Uterus (tissue), 4 donors: ENCODE data around the gene PTPRM. TPM values are rescaled to one million over a fixed set of nuclear protein-coding genes. Genes with fewer than 3 reads are reported as not detected.

Source experiments
- DNase-seq, 2 donors: peaks; one replicate each; pipeline ENCODE4 v3.0.0-alpha.2; 2019 to 2020
- H3K27ac ChIP-seq, 2 donors: fragments of 200-600 bp; sonication (generic); 1 replicate in 1 of 2; 2 replicates in 1 of 2; pipeline ENCODE4 v1.5.1; 2016 to 2018
- H3K27me3 ChIP-seq, 2 donors: fragments of 200-600 bp; sonication (generic); one replicate each; pipeline ENCODE4 v1.5.1; 2018 to 2019; ENCODE audit warnings: control low read depth in 1 of 2
- H3K36me3 ChIP-seq, 2 donors: fragments of 200-600 bp; sonication (generic); one replicate each; pipeline ENCODE4 v1.5.1; 2019; ENCODE audit warnings: control low read depth in 1 of 2
- H3K4me1 ChIP-seq, 2 donors: fragments of 200-600 bp; sonication (generic); one replicate each; pipeline ENCODE4 v1.5.1; 2018 to 2019; ENCODE audit warnings: control low read depth in 1 of 2
- H3K4me3 ChIP-seq, 2 donors: fragments of 200-600 bp; sonication (generic); 1 replicate in 1 of 2; 2 replicates in 1 of 2; pipeline ENCODE4 v1.5.1; 2018 to 2019; ENCODE audit warnings: mild to moderate bottlenecking in 1 of 2
- H3K9me3 ChIP-seq, 2 donors: fragments of 200-600 bp; sonication (generic); one replicate each; pipeline ENCODE4 v1.5.1; 2019; ENCODE audit warnings: control low read depth in 1 of 2
- CTCF ChIP-seq, 4 experiments: fragments of 200-600 bp in 2 of 4; fragments of 450-650 bp in 2 of 4; sonication (generic) in 2 of 4; IDR thresholded peaks; one replicate each; pipeline ENCODE4 v1.5.1; 2016 to 2019; ENCODE audit warnings: antibody characterized with exemption in 4 of 4, mild to moderate bottlenecking in 2 of 4, moderate library complexity in 1 of 4
- POLR2A ChIP-seq, 2 donors: fragments of 450-650 bp; IDR thresholded peaks; one replicate each; pipeline ENCODE4 v1.6.1; 2016; ENCODE audit warnings: antibody characterized with exemption in 2 of 2, mild to moderate bottlenecking in 1 of 2, moderate library complexity in 1 of 2
- intact Hi-C: fragments of 100-400 bp; cut with DNase I; formaldehyde crosslinking; loops from one replicate; pipeline ENCODE4 v1.15.1; 2023; ENCODE audit warnings: low total_unique reads
- total RNA-seq, 4 donors: library from RNA; depleted of rRNA in 3 of 4; stranded (reverse); fragments of >200 nt in 3 of 4; gene quantifications; one replicate each; pipeline versions ENCODE4 v1.1.0 to v1.2.4, GENCODE V29; 2014 to 2023
- donor health status: DM: yes; HTN: yes; CAD: no.

The PTPRM gene
- total RNA-seq, 4 donors from 2014 or later: 62.0 to 127 (median 85.7) TPM

- intact Hi-C loops: no loop called here
- no peak overlapping the region for H3K4me3 ChIP-seq
- no peak for TF ChIP-seq POLR2A (IDR thresholded peaks at IDR 0.05)
- TF ChIP-seq CTCF (IDR thresholded peaks at IDR 0.05): no peak
Measured at GRCh38 chr18:8350628-8351027, 783.5 kb downstream of the PTPRM start.

GRCh38 chr18:8351161-8351560 lies 784.0 kb downstream of the PTPRM start:
- Histone ChIP-seq H3K27me3 (no peaks in the 10 kb centered on the region), H3K4me3 (no peak overlapping the region), H3K27ac (no peak overlapping the region), H3K9me3 (no peaks in the 10 kb centered on the region), H3K4me1 (no peaks in the 10 kb centered on the region), H3K36me3 (no peaks in the 10 kb centered on the region)
- TF ChIP-seq CTCF (IDR thresholded peaks at IDR 0.05): no peak
- no peak for TF ChIP-seq POLR2A (IDR thresholded peaks at IDR 0.05)
- no peak for DNase-seq
- intact Hi-C loops: no loop called here

More at GRCh38 chr18:8350628-8351027, 783.5 kb downstream of the PTPRM start:
- Histone ChIP-seq H3K4me1 (no peaks in the 10 kb centered on the region), H3K27me3 (no peaks in the 10 kb centered on the region), H3K36me3 (no peaks in the 10 kb centered on the region), H3K27ac (no peak overlapping the region), H3K9me3 (no peaks in the 10 kb centered on the region)
- DNase-seq: no peak

GRCh38 chr18:8354304-8354703 lies 787.2 kb downstream of the PTPRM start:
- no peak for DNase-seq
- intact Hi-C loops: no loop called here
- TF ChIP-seq POLR2A (IDR thresholded peaks at IDR 0.05): no peak
- no peak for TF ChIP-seq CTCF (IDR thresholded peaks at IDR 0.05)
- no peaks in the 10 kb centered on the region for H3K9me3 ChIP-seq
- H3K36me3 ChIP-seq: no peaks in the 10 kb centered on the region
- H3K27ac ChIP-seq: no peak overlapping the region
- H3K27me3 ChIP-seq: no peaks in the 10 kb centered on the region
- no peak overlapping the region for H3K4me3 ChIP-seq
- no peaks in the 10 kb centered on the region for H3K4me1 ChIP-seq

- TF ChIP-seq CTCF (IDR thresholded peaks at IDR 0.05): no peak
- TF ChIP-seq POLR2A (IDR thresholded peaks at IDR 0.05): no peak
- intact Hi-C loops: no loop called here
- no peak for DNase-seq
- Histone ChIP-seq H3K36me3 (no peaks in the 10 kb centered on the region), H3K27me3 (no peaks in the 10 kb centered on the region), H3K4me1 (no peaks in the 10 kb centered on the region), H3K27ac (no peak overlapping the region), H3K4me3 (no peak overlapping the region), H3K9me3 (no peaks in the 10 kb centered on the region)
Measured at GRCh38 chr18:8356001-8356400, 788.9 kb downstream of the PTPRM start.

GRCh38 chr18:8357320-8357719 lies 790.2 kb downstream of the PTPRM start:
- H3K36me3 ChIP-seq: no peaks in the 10 kb centered on the region
- no peaks in the 10 kb centered on the region for H3K27me3 ChIP-seq
- H3K9me3 ChIP-seq: no peaks in the 10 kb centered on the region
- H3K27ac ChIP-seq: no peak overlapping the region
- no peak for DNase-seq
- TF ChIP-seq POLR2A (IDR thresholded peaks at IDR 0.05) (no peak), CTCF (IDR thresholded peaks at IDR 0.05) (no peak)
- intact Hi-C loops: no loop called here
- H3K4me1 ChIP-seq: no peaks in the 10 kb centered on the region
- no peak overlapping the region for H3K4me3 ChIP-seq
